Fibroblast of skin of left quadriceps (primary cell): ENCODE results near the gene LMAN2.

Experiments
- DNase-seq, 2 experiments: peaks; one replicate each; pipeline ENCODE4 v3.0.0-alpha.2; 2013; ENCODE audit warnings: low read depth in 2 of 2

Gene LMAN2

GRCh38 chr5:177351392-177352329 is at the start of gene LMAN2:
LMAN2 (minus strand) TSS chr5:177351668; CDS start chr5:177351647, 21 bp downstream.
- peak; percentile 95 for DNase-seq

- no peak for DNase-seq
Observed at GRCh38 chr5:177399997-177400868, 48.8 kb upstream of the LMAN2 start, which contains the start of gene PFN3. PFN3 (minus strand) TSS chr5:177400661; CDS start chr5:177400576, 85 bp downstream.

- no peak for DNase-seq
Observed at GRCh38 chr5:177397875-177398390, 46.5 kb upstream of the LMAN2 start.

GRCh38 chr5:177396807-177397206 is 45.3 kb upstream of the LMAN2 start:
- no peak for DNase-seq

GRCh38 chr5:177396078-177396477 is 44.6 kb upstream of the LMAN2 start:
- DNase-seq = no peak

GRCh38 chr5:177393990-177394389 is 42.5 kb upstream of the LMAN2 start:
- no peak for DNase-seq

- no peak for DNase-seq
Observed at GRCh38 chr5:177393206-177393765, 41.8 kb upstream of the LMAN2 start.

- DNase-seq = no peak
Observed at GRCh38 chr5:177392765-177393164, 41.3 kb upstream of the LMAN2 start.

- DNase-seq = peak; percentile 70 to 72
Observed at GRCh38 chr5:177390363-177391300, 39.2 kb upstream of the LMAN2 start.

GRCh38 chr5:177389241-177390169 is 38.0 kb upstream of the LMAN2 start:
- peak in 1 of 2 experiments; percentile 33 for DNase-seq

- no peak for DNase-seq
Observed at GRCh38 chr5:177388521-177389052, 37.1 kb upstream of the LMAN2 start.

- DNase-seq = no peak
Observed at GRCh38 chr5:177387405-177387804, 35.9 kb upstream of the LMAN2 start.

GRCh38 chr5:177386542-177386941 is 35.1 kb upstream of the LMAN2 start:
- no peak for DNase-seq

GRCh38 chr5:177385720-177386119 is 34.3 kb upstream of the LMAN2 start:
- no peak for DNase-seq

- no peak for DNase-seq
Observed at GRCh38 chr5:177384134-177384533, 32.7 kb upstream of the LMAN2 start, which contains the start of gene SLC34A1. SLC34A1 (plus strand) TSS chr5:177384434; CDS start chr5:177385742, 1,308 bp downstream.

GRCh38 chr5:177383181-177383580 is 31.7 kb upstream of the LMAN2 start:
- DNase-seq = no peak

- no peak for DNase-seq
Observed at GRCh38 chr5:177382423-177383029, 31.1 kb upstream of the LMAN2 start.

GRCh38 chr5:177380805-177381126 is 29.3 kb upstream of the LMAN2 start:
- no peak for DNase-seq
